ENCODE data around the gene CHD2. TPM values are rescaled to one million over a fixed set of nuclear protein-coding genes. Genes with fewer than 3 reads are reported as not detected.
A peak's percentile ranks its signal among the peaks of the same experiment; 100 is the strongest.

Gene CHD2
- total RNA-seq, 1 experiment from 2014 or later = 63.3 TPM

DNA sequence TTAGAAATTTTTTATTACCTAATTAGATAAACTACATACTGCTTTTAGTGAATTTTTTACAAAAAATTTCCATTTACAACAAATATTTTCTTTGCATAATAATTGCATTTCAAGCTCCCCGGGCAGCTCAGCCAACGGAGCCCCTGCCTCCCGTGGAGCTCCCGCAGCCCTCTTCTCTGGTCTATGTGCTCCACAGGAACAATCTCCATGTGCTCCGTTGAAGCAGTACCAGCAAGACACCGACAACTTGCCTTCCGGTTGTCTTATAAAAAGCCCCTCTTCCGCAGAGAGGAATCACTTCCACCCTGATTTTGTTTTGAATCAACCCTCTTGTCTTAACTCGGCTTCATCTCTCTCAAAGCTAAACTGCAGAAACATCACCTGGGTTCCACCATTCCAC is 46.9 kb upstream of the CHD2 start:
- no peak overlapping the region for H3K18ac ChIP-seq (ENCODE audit: insufficient read length, low read depth, low read length)
- no peak overlapping the region for H2AFZ ChIP-seq (ENCODE audit: low read length)
- H2AK5ac ChIP-seq (ENCODE audit: insufficient read length, low read length) = no peak overlapping the region
- H2BK12ac ChIP-seq (ENCODE audit: insufficient read length, low read depth, low read length) = no peak overlapping the region
- H2BK5ac ChIP-seq (ENCODE audit: insufficient read length, low read length) = no peak overlapping the region
- no peaks in the 10 kb centered on the region for H3K79me1 ChIP-seq (ENCODE audit: insufficient read depth, low read depth, low read length, poor library complexity, severe bottlenecking)
- H4K20me1 ChIP-seq (ENCODE audit: control insufficient read depth, insufficient read depth, insufficient read length) = no peaks in the 10 kb centered on the region
- no peak overlapping the region for H3K4ac ChIP-seq (ENCODE audit: low read depth, low read length)
- peak overlapping the region in 1 of 2 experiments; percentile 2; a peak in 1 of 5 replicates for H3K4me3 Mint-ChIP-seq
- H3K27ac Mint-ChIP-seq = no peak overlapping the region; a peak in 1 of 7 replicates
- no peak overlapping the region for H2BK20ac ChIP-seq (ENCODE audit: low read depth, low read length, poor library complexity, severe bottlenecking)
- TF ChIP-seq, protein P1, sequence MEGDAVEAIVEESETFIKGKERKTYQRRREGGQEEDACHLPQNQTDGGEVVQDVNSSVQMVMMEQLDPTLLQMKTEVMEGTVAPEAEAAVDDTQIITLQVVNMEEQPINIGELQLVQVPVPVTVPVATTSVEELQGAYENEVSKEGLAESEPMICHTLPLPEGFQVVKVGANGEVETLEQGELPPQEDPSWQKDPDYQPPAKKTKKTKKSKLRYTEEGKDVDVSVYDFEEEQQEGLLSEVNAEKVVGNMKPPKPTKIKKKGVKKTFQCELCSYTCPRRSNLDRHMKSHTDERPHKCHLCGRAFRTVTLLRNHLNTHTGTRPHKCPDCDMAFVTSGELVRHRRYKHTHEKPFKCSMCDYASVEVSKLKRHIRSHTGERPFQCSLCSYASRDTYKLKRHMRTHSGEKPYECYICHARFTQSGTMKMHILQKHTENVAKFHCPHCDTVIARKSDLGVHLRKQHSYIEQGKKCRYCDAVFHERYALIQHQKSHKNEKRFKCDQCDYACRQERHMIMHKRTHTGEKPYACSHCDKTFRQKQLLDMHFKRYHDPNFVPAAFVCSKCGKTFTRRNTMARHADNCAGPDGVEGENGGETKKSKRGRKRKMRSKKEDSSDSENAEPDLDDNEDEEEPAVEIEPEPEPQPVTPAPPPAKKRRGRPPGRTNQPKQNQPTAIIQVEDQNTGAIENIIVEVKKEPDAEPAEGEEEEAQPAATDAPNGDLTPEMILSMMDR (conservative IDR thresholded peaks at IDR 0.05) = no peak
- H3K27me3 Mint-ChIP-seq (ENCODE audit: low read depth) = peaks cover 2% of the 10 kb centered on the region; the same call in 1 of the 2 replicates
- H3K9ac ChIP-seq (ENCODE audit: extremely low read depth, insufficient read length, low read length) = no peak overlapping the region
- no peaks in the 10 kb centered on the region for H3K27me3 ChIP-seq (ENCODE audit: insufficient read depth, low read length)
- H4K91ac ChIP-seq (ENCODE audit: insufficient read length, low read depth, low read length) = no peak overlapping the region
- H3K9me3 ChIP-seq (ENCODE audit: control insufficient read depth, low read depth, low read length) = no peaks in the 10 kb centered on the region
- H3K23ac ChIP-seq (ENCODE audit: insufficient read length, low read depth, low read length) = no peak overlapping the region
- no peak overlapping the region for H3K56ac ChIP-seq (ENCODE audit: insufficient read length, low read depth, low read length)
- peaks cover 4 to 6% of the 10 kb centered on the region in 2 experiments; a peak in 3 of 5 replicates for H3K9me3 Mint-ChIP-seq
- no peak overlapping the region for H4K5ac ChIP-seq (ENCODE audit: insufficient read length, low read depth, low read length)
- H3K4me2 ChIP-seq (ENCODE audit: insufficient read depth, insufficient read length, low read length) = no peak overlapping the region
- no peak overlapping the region for H4K8ac ChIP-seq (replicated peaks; ENCODE audit: insufficient read length, low read depth, low read length)
- WGBS (ENCODE audit: extremely low coverage, insufficient read length, low lambda C conversion rate) = no CpG with 5 or more reads among the region's 9 CpGs
- no peak for DNase-seq
- peaks cover 6 to 9% of the 10 kb centered on the region in 2 experiments; a peak in 3 of 4 replicates for H3K4me1 Mint-ChIP-seq
- H3K79me2 ChIP-seq (ENCODE audit: insufficient read depth, low read length) = no peaks in the 10 kb centered on the region; the same call in 1 of the 2 replicates
- H2BK15ac ChIP-seq (ENCODE audit: low read depth, low read length) = no peak overlapping the region
- no peak overlapping the region for H2BK120ac ChIP-seq (ENCODE audit: low read depth, low read length, poor library complexity, severe bottlenecking)
- peaks cover 0 to 2% (median 0%) of the 10 kb centered on the region in 3 experiments; a peak in 1 of 7 replicates for H3K36me3 Mint-ChIP-seq (ENCODE audit: insufficient read depth in 1 of 3, low read depth in 3 of 3)
- no peak overlapping the region for H3T11ph ChIP-seq (ENCODE audit: low read length)
- no peak overlapping the region for H3K14ac ChIP-seq (ENCODE audit: insufficient read depth, low read length)
- no peaks in the 10 kb centered on the region for H3K4me1 ChIP-seq (ENCODE audit: insufficient read depth, low read length)
- no peak overlapping the region for H3K27ac ChIP-seq (ENCODE audit: insufficient read length, low read depth, low read length)
- no peaks in the 10 kb centered on the region for H3K23me2 ChIP-seq (ENCODE audit: insufficient read length, low read depth, low read length, poor library complexity, severe bottlenecking)

Data from H9 (cell line).